ENCODE results near the gene ERC2.

- TF ChIP-seq CTCF (IDR thresholded peaks at IDR 0.05; ENCODE audit: low read depth, low read length), result no peak
- no peak for TF ChIP-seq POLR2A (IDR thresholded peaks at IDR 0.05; ENCODE audit: extremely low read depth, insufficient read length)
Observed at GRCh38 chr3:55936549-55937052, 531.7 kb downstream of the ERC2 start.

All from NB4 (cell line).